COR-L47 (cell line): ENCODE measurements around the gene NDC1.
"Not testable (repeated sequence)": the region's sequence is repeated elsewhere in the genome, so short reads cannot be mapped to it uniquely, and the experiment has no call there.

Source experiments
- DNase-seq: peaks from one replicate; lab custom pipeline; 2025; lab: John Stamatoyannopoulos, UW

NDC1 gene

GRCh38 chr1:53825306-53825705, 12.8 kb downstream of the NDC1 start:
- no peak for DNase-seq

GRCh38 chr1:53822931-53823330, 15.2 kb downstream of the NDC1 start:
- no peak for DNase-seq

GRCh38 chr1:53821380-53821779, 16.7 kb downstream of the NDC1 start:
- no peak for DNase-seq

- DNase-seq = no peak
Measured at GRCh38 chr1:53819387-53819786, 18.7 kb downstream of the NDC1 start.

GRCh38 chr1:53816584-53816983, 21.5 kb downstream of the NDC1 start:
- DNase-seq = not testable (repeated sequence)

- DNase-seq = not testable (repeated sequence)
Measured at GRCh38 chr1:53815484-53815883, 22.6 kb downstream of the NDC1 start.

GRCh38 chr1:53811414-53811851, 26.7 kb downstream of the NDC1 start:
- DNase-seq = no peak

- DNase-seq = no peak
Measured at GRCh38 chr1:53810497-53810896, 27.6 kb downstream of the NDC1 start.

- DNase-seq = no peak
Measured at GRCh38 chr1:53810007-53810406, 28.1 kb downstream of the NDC1 start.

GRCh38 chr1:53807916-53808315, 30.2 kb downstream of the NDC1 start:
- no peak for DNase-seq

GRCh38 chr1:53804791-53805505, 33.1 kb downstream of the NDC1 start:
- DNase-seq = no peak

- no peak for DNase-seq
Measured at GRCh38 chr1:53804181-53804580, 33.9 kb downstream of the NDC1 start.

GRCh38 chr1:53800621-53801020, 37.5 kb downstream of the NDC1 start:
- DNase-seq = no peak

GRCh38 chr1:53799141-53799540, 39.0 kb downstream of the NDC1 start:
- DNase-seq = no peak

GRCh38 chr1:53792806-53793205, 45.3 kb downstream of the NDC1 start:
- no peak for DNase-seq

GRCh38 chr1:53787655-53788054, 50.4 kb downstream of the NDC1 start:
- no peak for DNase-seq

- DNase-seq = no peak
Measured at GRCh38 chr1:53783056-53783455, 55.0 kb downstream of the NDC1 start.

GRCh38 chr1:53781654-53782053, 56.4 kb downstream of the NDC1 start:
- no peak for DNase-seq

GRCh38 chr1:53777272-53777671, 60.8 kb downstream of the NDC1 start:
- DNase-seq = no peak

GRCh38 chr1:53771648-53772047, 66.4 kb downstream of the NDC1 start:
- no peak for DNase-seq

- DNase-seq = no peak
Measured at GRCh38 chr1:53769780-53770179, 68.3 kb downstream of the NDC1 start.

- no peak for DNase-seq
Measured at GRCh38 chr1:53769184-53769583, 68.9 kb downstream of the NDC1 start.

GRCh38 chr1:53766831-53767405, 71.2 kb downstream of the NDC1 start:
- no peak for DNase-seq

GRCh38 chr1:53766194-53766742, 71.8 kb downstream of the NDC1 start:
- no peak for DNase-seq
